PC-9 (cell line): ENCODE data around the gene TMEM132D. TPM values are rescaled to one million over a fixed set of nuclear protein-coding genes. Genes with fewer than 3 reads are reported as not detected.

ENCODE experiments used
- BruUV-seq: library from RNA; stranded (reverse); fragments of 400-500 nt; replicated peaks from 2 replicates; lab custom pipeline; 2021; lab: Mats Ljungman, UMichigan
- CTCF ChIA-PET: fragments of 300-600 bp; sonication (Branson Sonifier 250); formaldehyde crosslinking; loops from one replicate; lab custom pipeline; 2022; ENCODE audit warnings: antibody characterized with exemption; lab: Charles Lee
- POLR2A ChIA-PET: fragments of 300-600 bp; sonication (Branson Sonifier 250); formaldehyde crosslinking; loops from one replicate; lab custom pipeline; 2022; ENCODE audit warnings: antibody characterized with exemption; ENCODE audit not compliant: unreplicated experiment; lab: Charles Lee
- DNase-seq, 2 experiments: peaks; one replicate each; pipeline versions ENCODE4 v3.0.0 to v3.0.0-alpha.2; 2015 to 2022; ENCODE audit warnings: mixed read lengths in 1 of 2
- H2AFZ ChIP-seq: fragments of 200-600 bp; sonication (generic); 2 replicates; pipeline ENCODE4 v1.8.1; 2017; ENCODE audit warnings: antibody characterized with exemption
- H3F3A ChIP-seq: fragments of 200-600 bp; sonication (generic); 2 replicates; pipeline ENCODE4 v1.8.1; 2017; ENCODE audit warnings: antibody characterized with exemption, mild to moderate bottlenecking, low read depth; ENCODE audit not compliant: insufficient read depth
- H3K27ac ChIP-seq: fragments of 200-600 bp; sonication (generic); 2 replicates; pipeline ENCODE4 v1.6.1; 2016; ENCODE audit warnings: mixed run types
- H3K27me3 ChIP-seq: fragments of 200-600 bp; sonication (generic); 2 replicates; pipeline ENCODE4 v1.6.1; 2016; ENCODE audit warnings: low read depth, mixed run types; ENCODE audit not compliant: insufficient read depth
- H3K36me3 ChIP-seq: fragments of 200-600 bp; sonication (generic); 2 replicates; pipeline ENCODE4 v1.6.1; 2016; ENCODE audit warnings: low read depth, mixed run types
- H3K4me1 ChIP-seq: fragments of 200-600 bp; sonication (generic); replicated peaks from 2 replicates; pipeline ENCODE4 v1.6.1; 2016; ENCODE audit warnings: mixed run types; ENCODE audit not compliant: insufficient read depth
- H3K4me2 ChIP-seq: fragments of 200-600 bp; sonication (generic); 2 replicates; pipeline ENCODE4 v1.6.1; 2017; ENCODE audit warnings: mixed run types
- H3K4me3 ChIP-seq: fragments of 200-600 bp; sonication (generic); 2 replicates; pipeline ENCODE4 v1.6.1; 2016; ENCODE audit warnings: mixed run types
- H3K79me2 ChIP-seq: fragments of 200-600 bp; sonication (generic); 2 replicates; pipeline ENCODE4 v1.6.1; 2017; ENCODE audit warnings: low read depth, mixed run types
- H3K9me2 ChIP-seq: fragments of 200-600 bp; sonication (generic); 2 replicates; pipeline ENCODE4 v1.8.1; 2017; ENCODE audit warnings: mild to moderate bottlenecking; ENCODE audit not compliant: insufficient read depth
- H3K9me3 ChIP-seq: fragments of 200-600 bp; sonication (generic); 2 replicates; pipeline ENCODE4 v1.8.1; 2016; ENCODE audit warnings: low read depth; ENCODE audit not compliant: insufficient read depth
- H4K20me1 ChIP-seq: fragments of 200-600 bp; sonication (generic); 2 replicates; pipeline ENCODE4 v1.8.1; 2017; ENCODE audit not compliant: insufficient read depth
- EZH2 ChIP-seq: fragments of 200-600 bp; sonication (generic); IDR thresholded peaks from 2 replicates; pipeline ENCODE4 v1.8.0; 2017; ENCODE audit warnings: antibody characterized with exemption, low read depth
- intact Hi-C: fragments of 100-400 bp; cut with micrococcal nuclease; formaldehyde crosslinking; loops from one replicate; pipeline ENCODE4 v1.10.0; 2022; ENCODE audit not compliant: unreplicated experiment
- total RNA-seq: library from RNA; stranded (reverse); gene quantifications from 2 replicates; pipeline ENCODE4 v1.2.3, GENCODE V29; 2021
- TF ChIP-seq, protein P1 (sequence below): fragments of 200-600 bp; sonication (generic); conservative IDR thresholded peaks from 2 replicates; pipeline ENCODE4 v1.6.1; 2017; ENCODE audit warnings: mixed run types, antibody characterized with exemption, mild to moderate bottlenecking, moderate library complexity

TMEM132D gene
- total RNA-seq, 1 experiment from 2014 or later = not detected

DNA sequence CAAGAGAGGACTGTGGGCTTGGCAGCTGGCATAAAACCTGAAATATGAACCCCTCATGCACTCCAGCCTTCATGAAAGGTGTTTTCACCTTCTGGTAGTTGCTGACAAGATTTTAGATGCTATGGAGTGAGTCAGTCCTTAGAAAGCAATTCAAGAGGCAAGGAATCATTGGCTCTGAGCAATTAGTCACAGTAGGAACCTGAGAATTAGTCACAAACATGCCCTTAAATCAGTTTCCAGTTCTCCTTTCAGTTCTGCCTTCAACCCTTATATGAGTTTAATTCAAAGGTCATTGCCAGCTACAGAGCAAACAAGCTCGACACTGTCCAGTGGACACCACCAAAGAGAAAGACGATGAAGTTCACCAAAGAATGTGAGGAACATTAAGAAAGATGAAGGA is 578.3 kb downstream of the TMEM132D start:
- H4K20me1 ChIP-seq = no peaks in the 10 kb centered on the region
- BruUV-seq = no TSS peak
- peaks cover 3% of the 10 kb centered on the region; the same call in 1 of the 2 replicates for H3K27me3 ChIP-seq
- no peaks in the 10 kb centered on the region for H3K36me3 ChIP-seq
- TF ChIP-seq, protein P1, sequence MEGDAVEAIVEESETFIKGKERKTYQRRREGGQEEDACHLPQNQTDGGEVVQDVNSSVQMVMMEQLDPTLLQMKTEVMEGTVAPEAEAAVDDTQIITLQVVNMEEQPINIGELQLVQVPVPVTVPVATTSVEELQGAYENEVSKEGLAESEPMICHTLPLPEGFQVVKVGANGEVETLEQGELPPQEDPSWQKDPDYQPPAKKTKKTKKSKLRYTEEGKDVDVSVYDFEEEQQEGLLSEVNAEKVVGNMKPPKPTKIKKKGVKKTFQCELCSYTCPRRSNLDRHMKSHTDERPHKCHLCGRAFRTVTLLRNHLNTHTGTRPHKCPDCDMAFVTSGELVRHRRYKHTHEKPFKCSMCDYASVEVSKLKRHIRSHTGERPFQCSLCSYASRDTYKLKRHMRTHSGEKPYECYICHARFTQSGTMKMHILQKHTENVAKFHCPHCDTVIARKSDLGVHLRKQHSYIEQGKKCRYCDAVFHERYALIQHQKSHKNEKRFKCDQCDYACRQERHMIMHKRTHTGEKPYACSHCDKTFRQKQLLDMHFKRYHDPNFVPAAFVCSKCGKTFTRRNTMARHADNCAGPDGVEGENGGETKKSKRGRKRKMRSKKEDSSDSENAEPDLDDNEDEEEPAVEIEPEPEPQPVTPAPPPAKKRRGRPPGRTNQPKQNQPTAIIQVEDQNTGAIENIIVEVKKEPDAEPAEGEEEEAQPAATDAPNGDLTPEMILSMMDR = no peak
- no peak for TF ChIP-seq EZH2
- no peak overlapping the region for H3K4me3 ChIP-seq
- H3K4me2 ChIP-seq = no peak overlapping the region
- no peak overlapping the region for H2AFZ ChIP-seq
- H3K27ac ChIP-seq = no peak overlapping the region
- no peaks in the 10 kb centered on the region for H3F3A ChIP-seq
- no peaks in the 10 kb centered on the region for H3K9me2 ChIP-seq
- no peaks in the 10 kb centered on the region for H3K4me1 ChIP-seq
- ChIA-PET POLR2A (no interaction called here), CTCF (no interaction called here)
- DNase-seq = no peak
- H3K79me2 ChIP-seq = no peaks in the 10 kb centered on the region
- H3K9me3 ChIP-seq = no peaks in the 10 kb centered on the region
- intact Hi-C loops = no loop called here

DNA sequence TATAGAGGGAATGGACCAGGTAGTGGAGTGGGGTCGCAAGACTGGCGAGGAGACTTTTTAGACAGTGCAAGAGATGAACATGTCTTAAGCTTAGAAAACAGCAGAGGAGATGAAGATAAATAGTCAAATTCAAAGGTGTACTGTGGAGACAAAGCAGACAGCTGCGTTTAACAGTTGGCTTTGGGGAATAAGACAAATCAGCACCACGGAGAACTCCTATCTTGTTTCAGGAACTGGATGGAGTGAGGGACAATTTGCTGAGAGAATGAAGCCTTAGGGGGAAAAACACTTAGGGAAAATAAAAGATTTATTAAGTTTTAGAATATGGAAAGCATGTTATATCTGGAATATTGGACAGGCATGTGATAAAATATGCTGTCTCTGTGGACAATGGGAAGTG is 591.8 kb downstream of the TMEM132D start:
- intact Hi-C loops = no loop called here
- no peaks in the 10 kb centered on the region for H3K27me3 ChIP-seq
- H3K79me2 ChIP-seq = no peaks in the 10 kb centered on the region
- H3K27ac ChIP-seq = no peak overlapping the region
- H3K9me2 ChIP-seq = no peaks in the 10 kb centered on the region
- POLR2A ChIA-PET = no interaction called here
- H4K20me1 ChIP-seq = no peaks in the 10 kb centered on the region
- no peak overlapping the region for H3K4me3 ChIP-seq
- H3K4me1 ChIP-seq = no peaks in the 10 kb centered on the region
- DNase-seq = no peak
- no peaks in the 10 kb centered on the region for H3K36me3 ChIP-seq
- CTCF ChIA-PET = no interaction called here
- H2AFZ ChIP-seq = no peak overlapping the region
- H3K4me2 ChIP-seq = no peak overlapping the region
- TF ChIP-seq, protein P1 = no peak
- TF ChIP-seq EZH2 = no peak
- no peaks in the 10 kb centered on the region for H3K9me3 ChIP-seq
- no peaks in the 10 kb centered on the region for H3F3A ChIP-seq
- no TSS peak for BruUV-seq

DNA sequence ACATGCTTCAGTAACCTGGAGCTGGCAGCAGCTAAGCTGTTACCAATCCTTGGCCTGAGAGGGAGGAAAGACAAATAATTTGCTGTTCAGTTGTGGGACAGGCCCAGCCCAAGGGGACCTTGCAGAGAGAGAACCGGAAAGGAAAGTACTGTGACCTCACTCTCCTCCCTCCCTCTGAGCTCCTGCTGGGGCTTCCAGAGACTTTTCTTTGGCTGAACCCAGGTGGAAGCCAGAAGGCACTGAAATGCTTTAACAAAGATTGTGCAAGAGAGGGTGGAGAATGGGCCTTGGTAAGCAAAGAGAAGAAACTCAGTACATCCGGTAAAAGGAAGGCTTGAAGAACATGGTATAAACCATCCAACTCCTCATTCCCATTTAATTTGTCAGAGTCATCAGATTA is 593.5 kb downstream of the TMEM132D start:
- no peak for DNase-seq
- H3K9me3 ChIP-seq = no peaks in the 10 kb centered on the region
- no TSS peak for BruUV-seq
- H3F3A ChIP-seq = no peaks in the 10 kb centered on the region
- ChIA-PET POLR2A (no interaction called here), CTCF (no interaction called here)
- H3K4me3 ChIP-seq = no peak overlapping the region
- H3K27me3 ChIP-seq = no peaks in the 10 kb centered on the region
- no peaks in the 10 kb centered on the region for H4K20me1 ChIP-seq
- intact Hi-C loops = no loop called here
- no peaks in the 10 kb centered on the region for H3K9me2 ChIP-seq
- no peak overlapping the region for H2AFZ ChIP-seq
- H3K27ac ChIP-seq = no peak overlapping the region
- no peaks in the 10 kb centered on the region for H3K36me3 ChIP-seq
- H3K79me2 ChIP-seq = no peaks in the 10 kb centered on the region
- TF ChIP-seq, protein P1 = no peak
- no peak for TF ChIP-seq EZH2
- H3K4me1 ChIP-seq = no peaks in the 10 kb centered on the region
- H3K4me2 ChIP-seq = no peak overlapping the region
